BLaER1 (cell line): ENCODE results near the gene PKD2.

Source experiments
- H3K27ac ChIP-seq: shearing (Covaris generic); formaldehyde crosslinking; 2 replicates; pipeline ENCODE4 v1.8.1; 2022
- H3K27me3 ChIP-seq: shearing (Covaris generic); formaldehyde crosslinking; 2 replicates; pipeline ENCODE4 v1.8.1; 2022
- H3K36me3 ChIP-seq: shearing (Covaris generic); formaldehyde crosslinking; 2 replicates; pipeline ENCODE4 v1.8.1; 2022
- H3K4me1 ChIP-seq: shearing (Covaris generic); formaldehyde crosslinking; 2 replicates; pipeline ENCODE4 v1.8.1; 2022
- H3K4me2 ChIP-seq: shearing (Covaris generic); formaldehyde crosslinking; 2 replicates; pipeline ENCODE4 v1.8.1; 2022
- H3K4me3 ChIP-seq: shearing (Covaris generic); formaldehyde crosslinking; 2 replicates; pipeline ENCODE4 v1.8.1; 2022
- H3K9ac ChIP-seq: shearing (Covaris generic); formaldehyde crosslinking; 2 replicates; pipeline ENCODE4 v1.8.1; 2022
- H3K9me3 ChIP-seq: shearing (Covaris generic); formaldehyde crosslinking; 2 replicates; pipeline ENCODE4 v1.8.1; 2022
- H4K20me1 ChIP-seq: shearing (Covaris generic); formaldehyde crosslinking; 2 replicates; pipeline ENCODE4 v1.8.1; 2022
- Cebpa-rat ChIP-seq: shearing (Covaris generic); IDR thresholded peaks from 2 replicates; pipeline ENCODE4 v1.8.1; 2022

PKD2 gene

GRCh38 chr4:88077911-88078524 lies 70.6 kb downstream of the PKD2 start:
- Histone ChIP-seq H3K4me3 (no peak overlapping the region), H3K4me1 (no peaks in the 10 kb centered on the region), H3K9ac (no peak overlapping the region), H3K36me3 (peaks cover 60% of the 10 kb centered on the region), H3K27ac (no peak overlapping the region), H3K27me3 (no peaks in the 10 kb centered on the region), H4K20me1 (no peaks in the 10 kb centered on the region), H3K9me3 (no peaks in the 10 kb centered on the region), H3K4me2 (no peak overlapping the region)
- TF ChIP-seq Cebpa-rat, result no peak

GRCh38 chr4:88078579-88078978 lies 71.1 kb downstream of the PKD2 start:
- H3K27ac ChIP-seq, result no peak overlapping the region
- no peak overlapping the region for H3K4me2 ChIP-seq
- H3K9ac ChIP-seq, result no peak overlapping the region
- H3K4me1 ChIP-seq, result no peaks in the 10 kb centered on the region
- H3K36me3 ChIP-seq, result peaks cover 55% of the 10 kb centered on the region
- H4K20me1 ChIP-seq, result no peaks in the 10 kb centered on the region
- no peak for TF ChIP-seq Cebpa-rat
- H3K4me3 ChIP-seq, result no peak overlapping the region
- no peaks in the 10 kb centered on the region for H3K27me3 ChIP-seq
- no peaks in the 10 kb centered on the region for H3K9me3 ChIP-seq

GRCh38 chr4:88080626-88081025 lies 73.2 kb downstream of the PKD2 start:
- H3K36me3 ChIP-seq, result peaks cover 34% of the 10 kb centered on the region
- no peaks in the 10 kb centered on the region for H3K4me1 ChIP-seq
- H4K20me1 ChIP-seq, result no peaks in the 10 kb centered on the region
- H3K9me3 ChIP-seq, result no peaks in the 10 kb centered on the region
- H3K27me3 ChIP-seq, result no peaks in the 10 kb centered on the region
- H3K27ac ChIP-seq, result no peak overlapping the region
- no peak overlapping the region for H3K9ac ChIP-seq
- H3K4me2 ChIP-seq, result no peak overlapping the region
- TF ChIP-seq Cebpa-rat, result no peak
- no peak overlapping the region for H3K4me3 ChIP-seq

- Histone ChIP-seq H3K4me3 (no peak overlapping the region), H3K9ac (no peak overlapping the region), H3K36me3 (no peaks in the 10 kb centered on the region), H3K4me2 (no peak overlapping the region), H3K9me3 (peaks cover 4% of the 10 kb centered on the region; the same call in 1 of the 2 replicates), H4K20me1 (no peaks in the 10 kb centered on the region), H3K27me3 (no peaks in the 10 kb centered on the region), H3K4me1 (peaks cover 31% of the 10 kb centered on the region), H3K27ac (no peak overlapping the region)
- TF ChIP-seq Cebpa-rat, result no peak
These were observed 79.6 kb downstream of the PKD2 start for GRCh38 chr4:88087004-88087403.

DNA sequence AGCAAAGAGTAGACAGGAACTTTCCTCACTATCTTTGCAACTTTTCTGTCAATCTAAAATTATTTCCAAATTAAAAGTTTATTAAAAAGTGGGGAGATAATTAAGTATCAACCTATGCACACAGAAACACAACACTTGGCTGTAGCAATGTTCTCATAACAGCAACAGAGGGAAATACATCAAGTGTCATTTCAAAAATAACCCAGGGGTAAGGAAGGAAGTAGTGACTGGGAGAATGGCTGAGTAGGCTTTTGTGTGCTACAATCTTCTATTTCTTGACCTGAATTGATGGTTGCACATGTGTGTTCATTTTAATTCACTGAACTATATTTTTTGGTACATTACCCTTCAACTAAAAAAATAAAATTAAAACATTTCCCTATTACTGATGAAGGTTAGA lies 83.5 kb downstream of the PKD2 start:
- Histone ChIP-seq H3K36me3 (no peaks in the 10 kb centered on the region), H3K4me2 (peak overlapping the region; percentile 65), H3K9ac (peak overlapping the region; percentile 23; the same call in 1 of the 2 replicates), H3K9me3 (peaks cover 4% of the 10 kb centered on the region; the same call in 1 of the 2 replicates), H3K27me3 (no peaks in the 10 kb centered on the region), H3K4me1 (peaks cover 50% of the 10 kb centered on the region), H3K27ac (peak overlapping the region; percentile 68), H4K20me1 (no peaks in the 10 kb centered on the region), H3K4me3 (peak overlapping the region; percentile 10; the same call in 1 of the 2 replicates)
- no peak for TF ChIP-seq Cebpa-rat

DNA sequence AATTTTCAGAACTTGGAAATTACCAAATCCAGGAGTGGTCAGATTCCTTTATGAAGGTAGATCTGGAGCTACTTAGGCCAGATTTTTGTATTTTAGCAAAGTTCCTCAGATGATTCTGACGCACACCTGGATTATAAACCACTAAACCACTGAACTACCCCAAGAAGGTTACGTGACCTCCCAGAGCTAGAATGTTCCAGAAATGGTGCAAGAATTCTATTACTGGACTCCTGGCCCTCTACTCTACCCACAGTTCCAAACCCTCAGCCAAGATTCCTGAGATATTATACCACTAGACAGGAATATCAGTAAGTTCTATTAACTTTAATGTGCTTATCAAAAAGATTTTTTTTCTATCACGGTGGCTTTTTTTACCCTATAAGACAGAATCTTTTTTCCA lies 83.9 kb downstream of the PKD2 start:
- Histone ChIP-seq H3K4me1 (peaks cover 55% of the 10 kb centered on the region), H3K4me3 (no peak overlapping the region), H3K27me3 (no peaks in the 10 kb centered on the region), H3K9ac (no peak overlapping the region), H3K36me3 (no peaks in the 10 kb centered on the region), H3K9me3 (peaks cover 4% of the 10 kb centered on the region; the same call in 1 of the 2 replicates), H4K20me1 (no peaks in the 10 kb centered on the region), H3K4me2 (peak overlapping the region; percentile 65), H3K27ac (peak overlapping the region; percentile 68)
- no peak for TF ChIP-seq Cebpa-rat

GRCh38 chr4:88093874-88094273 lies 86.4 kb downstream of the PKD2 start:
- no peak overlapping the region for H3K27ac ChIP-seq
- no peak overlapping the region for H3K4me2 ChIP-seq
- TF ChIP-seq Cebpa-rat, result no peak

DNA sequence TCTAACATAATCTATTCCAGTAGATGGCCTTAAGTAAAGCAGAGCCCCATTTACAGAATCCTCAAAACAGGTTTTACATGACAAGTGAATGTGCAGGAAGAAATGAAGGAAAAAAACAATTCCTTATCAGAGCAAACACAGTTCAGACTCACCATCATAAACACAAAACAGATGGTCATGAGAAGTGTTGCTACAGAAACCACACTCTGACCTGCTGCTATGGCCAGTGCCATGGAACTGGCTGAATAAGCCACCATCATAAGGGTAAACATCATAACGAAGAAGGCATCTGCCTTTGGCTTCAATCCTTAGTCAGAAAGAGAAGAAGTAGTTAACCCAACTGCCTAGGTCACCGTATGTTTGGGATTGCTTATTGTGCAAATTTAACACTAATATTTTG lies 89.9 kb downstream of the PKD2 start:
- no peaks in the 10 kb centered on the region for H3K9me3 ChIP-seq
- no peak overlapping the region for H3K4me3 ChIP-seq
- H3K9ac ChIP-seq, result no peak overlapping the region
- no peaks in the 10 kb centered on the region for H4K20me1 ChIP-seq
- no peak for TF ChIP-seq Cebpa-rat
- H3K36me3 ChIP-seq, result no peaks in the 10 kb centered on the region
- no peaks in the 10 kb centered on the region for H3K27me3 ChIP-seq
- H3K4me1 ChIP-seq, result peaks cover 80% of the 10 kb centered on the region
- peak overlapping the region; percentile 50 for H3K4me2 ChIP-seq
- peak overlapping the region; percentile 84 for H3K27ac ChIP-seq

More at GRCh38 chr4:88093874-88094273, 86.4 kb downstream of the PKD2 start:
- no peaks in the 10 kb centered on the region for H4K20me1 ChIP-seq
- H3K27me3 ChIP-seq, result no peaks in the 10 kb centered on the region
- H3K9me3 ChIP-seq, result no peaks in the 10 kb centered on the region
- no peak overlapping the region for H3K4me3 ChIP-seq
- no peaks in the 10 kb centered on the region for H3K36me3 ChIP-seq
- H3K4me1 ChIP-seq, result peaks cover 73% of the 10 kb centered on the region
- H3K9ac ChIP-seq, result no peak overlapping the region

DNA sequence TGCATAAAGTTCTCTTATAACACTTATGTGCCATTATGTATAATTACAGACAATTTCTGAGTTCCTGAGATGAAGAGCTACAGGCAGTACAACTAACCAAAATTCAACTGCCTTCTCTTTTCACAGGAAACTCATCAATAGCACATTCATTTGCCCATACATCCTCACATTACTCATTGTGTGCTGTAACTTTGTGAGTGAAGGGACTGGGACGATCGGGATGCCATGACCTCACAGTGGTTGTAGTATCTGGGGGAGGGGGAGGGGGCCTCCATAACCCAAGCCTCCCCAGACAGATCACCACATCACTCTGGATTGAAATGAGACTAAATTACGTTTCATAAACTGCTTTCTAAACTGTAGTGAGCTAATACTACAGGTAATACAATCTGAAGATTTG lies 90.3 kb downstream of the PKD2 start:
- Histone ChIP-seq H3K9me3 (no peaks in the 10 kb centered on the region), H3K4me2 (peak overlapping the region; percentile 50), H3K27me3 (no peaks in the 10 kb centered on the region), H4K20me1 (no peaks in the 10 kb centered on the region), H3K4me3 (no peak overlapping the region), H3K36me3 (no peaks in the 10 kb centered on the region), H3K4me1 (peaks cover 76% of the 10 kb centered on the region), H3K9ac (no peak overlapping the region), H3K27ac (peak overlapping the region; percentile 84)
- TF ChIP-seq Cebpa-rat, result no peak

DNA sequence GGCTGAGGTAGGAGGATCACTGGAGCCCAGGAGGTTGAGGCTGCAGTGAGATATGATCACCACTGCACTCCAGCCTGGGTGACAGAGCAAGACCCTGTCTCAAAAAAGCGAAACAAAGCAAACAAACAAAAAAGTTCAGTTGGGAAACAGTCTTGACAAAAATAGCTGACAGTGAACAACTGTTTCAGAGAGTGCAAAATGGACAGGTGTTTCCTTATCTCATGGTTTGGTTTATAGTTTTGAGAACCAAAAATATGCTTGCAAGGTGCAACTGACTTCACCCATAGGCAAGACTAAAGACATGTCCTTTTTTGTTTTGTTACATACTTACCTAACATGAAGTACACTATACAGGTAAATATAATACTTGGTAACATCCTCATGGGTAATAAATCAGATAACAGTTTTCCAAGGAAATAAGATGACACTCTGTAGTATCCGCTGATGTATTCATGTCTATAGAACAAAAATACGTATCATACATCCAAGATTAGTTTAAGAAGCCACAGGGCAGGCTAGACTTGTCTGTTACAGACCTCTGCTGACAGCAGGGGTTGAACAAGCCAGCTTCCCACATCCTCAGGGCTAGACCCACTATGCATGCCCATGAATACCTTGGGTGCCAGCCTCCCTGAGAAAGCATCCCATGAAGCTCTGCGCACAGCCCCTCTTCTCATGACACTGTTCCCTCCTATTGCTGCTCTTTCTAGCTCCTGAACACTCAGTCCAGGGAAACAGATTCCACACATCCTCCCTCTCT lies 91.7 kb downstream of the PKD2 start:
- Histone ChIP-seq H3K27ac (peak overlapping the region; percentile 84), H3K9ac (peak overlapping the region; percentile 48), H3K4me2 (peak overlapping the region; percentile 50), H3K4me1 (peaks cover 72% of the 10 kb centered on the region), H3K4me3 (no peak overlapping the region), H3K9me3 (no peaks in the 10 kb centered on the region), H3K27me3 (no peaks in the 10 kb centered on the region), H3K36me3 (no peaks in the 10 kb centered on the region), H4K20me1 (no peaks in the 10 kb centered on the region)
- TF ChIP-seq Cebpa-rat, result no peak
